ENCODE data around the gene DNMT3A. TPM values are rescaled to one million over a fixed set of nuclear protein-coding genes. Genes with fewer than 3 reads are reported as not detected.

Gene DNMT3A
- total and polyA plus RNA-seq, 2 donors (not counting 3 experiments of a cell fraction or from before 2014, with no cell fraction given): 23.3 to 71.7 TPM

- TF ChIP-seq POLR2AphosphoS5 (IDR thresholded peaks at IDR 0.05; ENCODE audit: insufficient read depth, low read depth, low read length) (no peak), MYC (IDR thresholded peaks at IDR 0.05; ENCODE audit: low read depth, low read length) (no peak), GATA2 (IDR thresholded peaks at IDR 0.05; ENCODE audit: insufficient read depth, insufficient read length, low read depth, low read length) (no peak), EZH2 (IDR thresholded peaks at IDR 0.05; ENCODE audit: borderline replicate concordance, low read depth, low read length, severe bottlenecking) (no peak), FOS (IDR thresholded peaks at IDR 0.05; ENCODE audit: borderline replicate concordance, insufficient read depth, low read length) (no peak), JUN (IDR thresholded peaks at IDR 0.05; ENCODE audit: borderline replicate concordance, insufficient read depth, insufficient read length, low read depth) (no peak), POLR2A (IDR thresholded peaks at IDR 0.05; ENCODE audit: low read depth, low read length) (no peak), CTCF (IDR thresholded peaks at IDR 0.05; ENCODE audit: extremely low read depth in 1 of 2, insufficient read depth in 1 of 2, low read depth in 1 of 2, low read length in 2 of 2) (no peak)
- TF ChIP-seq, protein P1, sequence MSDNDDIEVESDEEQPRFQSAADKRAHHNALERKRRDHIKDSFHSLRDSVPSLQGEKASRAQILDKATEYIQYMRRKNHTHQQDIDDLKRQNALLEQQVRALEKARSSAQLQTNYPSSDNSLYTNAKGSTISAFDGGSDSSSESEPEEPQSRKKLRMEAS (IDR thresholded peaks at IDR 0.05; ENCODE audit: insufficient read depth, insufficient read length): no peak
- no peaks in the 10 kb centered on the region for H3K36me3 ChIP-seq (ENCODE audit: control insufficient read depth in 2 of 2, extremely low read depth in 1 of 2, insufficient read depth in 2 of 2, low read length in 2 of 2)
- intact Hi-C loops (cut with micrococcal nuclease) (no loop called here), dilution Hi-C loops (cut with MboI; ENCODE audit: extremely low pct_ligation_motif_present, low sequenced_read_pairs) (no loop called here)
- no peak overlapping the region for H3K4me2 ChIP-seq (ENCODE audit: insufficient read depth, low read length)
- no peak overlapping the region for H3K27ac ChIP-seq (ENCODE audit: insufficient read depth, low read depth, low read length)
- no peaks in the 10 kb centered on the region for H4K20me1 ChIP-seq (replicated peaks; ENCODE audit: control insufficient read depth, extremely low read depth, insufficient read depth, low read length)
- DNase-seq (ENCODE audit: low read depth, low spot score) (no peak), FAIRE-seq (no peak)
- BruUV-seq (replicated peaks): no TSS peak
- no peaks in the 10 kb centered on the region for H3K79me2 ChIP-seq (ENCODE audit: control insufficient read depth, insufficient read depth, low read length)
- POLR2A ChIA-PET: interaction anchor here (0.5 kb wide), 1 partner anchor 485 kb away, joined by 3 read pairs; no protein-coding TSS in a partner anchor
- CTCF ChIA-PET: interaction anchor here (3.3 to 6.6 kb wide), 2 partner anchors 10 to 24 kb away, joined by 15 to 43 read pairs; no protein-coding TSS in a partner anchor
- no peak overlapping the region for H2AFZ ChIP-seq (ENCODE audit: low read depth, low read length)
- H3K4me1 ChIP-seq (ENCODE audit: control insufficient read depth, extremely low read depth, insufficient read depth, low read length): no peaks in the 10 kb centered on the region
- H3K9me1 ChIP-seq (replicated peaks; ENCODE audit: control insufficient read depth, extremely low read depth, insufficient read depth, low read length): no peaks in the 10 kb centered on the region
- H3K27me3 ChIP-seq (ENCODE audit: control insufficient read depth in 2 of 2, insufficient read depth in 2 of 2, low read length in 2 of 2): no peaks in the 10 kb centered on the region
- no peak overlapping the region for H3K4me3 ChIP-seq (replicated peaks in 1 of 3; ENCODE audit: insufficient read depth in 1 of 3, low read depth in 1 of 3, low read length in 3 of 3)
- no peaks in the 10 kb centered on the region for H3K9me3 ChIP-seq (replicated peaks; ENCODE audit: control insufficient read depth, insufficient read depth, low read length)
- H3K9ac ChIP-seq (replicated peaks; ENCODE audit: extremely low read depth, insufficient read depth, low read length): no peak overlapping the region
These were observed 44.2 kb upstream of the DNMT3A start for GRCh38 chr2:25385910-25386309.
